Erythroblast (primary cell): Measurements from ENCODE around the gene MAGEA3.

Experiments used
- GATA1 ChIP-seq: IDR thresholded peaks from 2 replicates; pipeline ENCODE4 v1.6.1; 2011; ENCODE audit warnings: low read depth, mild to moderate bottlenecking, control low read depth, low read length, moderate library complexity
- POLR2A ChIP-seq: IDR thresholded peaks from 2 replicates; pipeline ENCODE4 v1.6.1; 2011; ENCODE audit warnings: mild to moderate bottlenecking, low read length

- TF ChIP-seq POLR2A (no peak), GATA1 (no peak)
Observed at GRCh38 chrX:152725409-152725808, 26.8 kb downstream of the MAGEA3 start.
